T-cell (primary cell): ENCODE data around the gene IKZF3. TPM values are rescaled to one million over a fixed set of nuclear protein-coding genes. Genes with fewer than 3 reads are reported as not detected.
"Not testable (repeated sequence)": the region's sequence is repeated elsewhere in the genome, so short reads cannot be mapped to it uniquely, and the experiment has no call there.

Experiments used
- ATAC-seq, 4 experiments: fragments of 200-7000 bp in 3 of 4; fragments of 150-1000 bp in 1 of 4; cut with Tn5 transposase; replicated peaks in 1 of 4; 1 replicate in 3 of 4; 2 replicates in 1 of 4; pipeline ENCODE4 v1.10.0; 2021; ENCODE audit warnings: moderate library complexity in 3 of 4, mild to moderate bottlenecking in 2 of 4, moderate number of reproducible peaks in 1 of 4
- CTCF ChIA-PET, 2 donors: fragments of 300-600 bp; sonication (Branson Sonifier 250); formaldehyde crosslinking; loops; one replicate each; lab custom pipeline; 2022; ENCODE audit warnings: antibody characterized with exemption in 2 of 2; lab: Charles Lee
- POLR2A ChIA-PET, 2 donors: fragments of 300-600 bp; sonication (Branson Sonifier 250); formaldehyde crosslinking; loops; one replicate each; lab custom pipeline; 2022; ENCODE audit warnings: antibody characterized with exemption in 2 of 2; lab: Charles Lee
- DNase-seq, 35 experiments: peaks; one replicate each; pipeline versions ENCODE4 v3.0.0 to v3.0.0-alpha.2; 2013 to 2023
- H3K27ac ChIP-seq: one replicate; pipeline ENCODE4 v1.5.1; 2013; ENCODE audit warnings: low read length
- H3K27me3 ChIP-seq, 2 experiments: replicated peaks in 1 of 2; 1 replicate in 1 of 2; 2 replicates in 1 of 2; pipeline versions ENCODE4 v1.6.1 to v1.7.0; 2013; ENCODE audit warnings: low read length in 1 of 2, mixed read lengths in 1 of 2; ENCODE audit not compliant: control insufficient read depth in 2 of 2, insufficient read depth in 2 of 2; ENCODE audit errors: extremely low read depth in 1 of 2
- H3K36me3 ChIP-seq, 2 donors: 1 replicate in 1 of 2; 2 replicates in 1 of 2; pipeline versions ENCODE4 v1.6.1 to v1.7.0; 2013; ENCODE audit warnings: low read length in 1 of 2; ENCODE audit not compliant: control insufficient read depth in 2 of 2, insufficient read depth in 1 of 2; ENCODE audit errors: extremely low read depth in 1 of 2
- H3K4me1 ChIP-seq, 2 experiments: 1 replicate in 1 of 2; 2 replicates in 1 of 2; pipeline versions ENCODE4 v1.6.1 to v1.7.0; 2013; ENCODE audit warnings: low read length in 2 of 2, mixed read lengths in 1 of 2; ENCODE audit not compliant: insufficient read depth in 2 of 2, control insufficient read depth in 1 of 2; ENCODE audit errors: extremely low read depth in 1 of 2
- H3K4me3 ChIP-seq, 2 donors: 1 replicate in 1 of 2; 2 replicates in 1 of 2; pipeline versions ENCODE4 v1.5.1 to v1.7.0; 2013; ENCODE audit warnings: mild to moderate bottlenecking in 2 of 2, low read length in 1 of 2, moderate library complexity in 1 of 2; ENCODE audit not compliant: control insufficient read depth in 1 of 2; ENCODE audit errors: extremely low read depth in 1 of 2
- H3K9me3 ChIP-seq: 2 replicates; pipeline ENCODE4 v1.7.0; 2013
- H3K27ac Mint-ChIP-seq, 2 donors: one replicate each; pipeline ENCODE4 v1.8.0; 2020 to 2021; ENCODE audit warnings: mild to moderate bottlenecking in 2 of 2, mixed read lengths in 2 of 2
- H3K27me3 Mint-ChIP-seq, 2 donors: one replicate each; pipeline ENCODE4 v1.8.0; 2021 to 2022; ENCODE audit warnings: mixed read lengths in 2 of 2
- H3K36me3 Mint-ChIP-seq: one replicate; pipeline ENCODE4 v1.8.0; 2021; ENCODE audit warnings: mixed read lengths
- H3K4me1 Mint-ChIP-seq, 3 donors: one replicate each; pipeline ENCODE4 v1.8.0; 2020 to 2022; ENCODE audit warnings: mixed read lengths in 3 of 3, mild to moderate bottlenecking in 1 of 3
- H3K4me3 Mint-ChIP-seq, 3 donors: one replicate each; pipeline ENCODE4 v1.8.0; 2020 to 2022; ENCODE audit warnings: mild to moderate bottlenecking in 3 of 3, mixed read lengths in 3 of 3, moderate library complexity in 3 of 3
- H3K9me3 Mint-ChIP-seq, 3 donors: one replicate each; pipeline ENCODE4 v1.8.0; 2020 to 2022; ENCODE audit warnings: mixed read lengths in 3 of 3
- WGBS: methylation state at CpG from one replicate; pipeline ENCODE4 v1.1.5; 2013; ENCODE audit warnings: missing lambda C conversion rate; ENCODE audit not compliant: insufficient coverage; 5-methylcytosine and 5-hydroxymethylcytosine counted together
- total RNA-seq, 35 experiments: library from RNA in 6 of 35; stranded (reverse) in 6 of 35; fragments of 120-200 nt in 1 of 35; gene quantifications; one replicate each; pipeline versions ENCODE4 v1.2.1 to v1.2.4 and lab custom pipeline; 2013 to 2026

IKZF3 gene
- total RNA-seq, 5 donors from 2014 or later (not counting 1 experiment from before 2014, with no cell fraction given): 78.1 to 112 (median 108) TPM

- H3K27ac ChIP-seq, H3K27me3 Mint-ChIP-seq, H3K27me3 ChIP-seq, H3K27ac Mint-ChIP-seq, CTCF ChIA-PET, H3K36me3 Mint-ChIP-seq, ATAC-seq, POLR2A ChIA-PET, H3K9me3 Mint-ChIP-seq, H3K4me3 Mint-ChIP-seq, DNase-seq, H3K4me3 ChIP-seq, H3K9me3 ChIP-seq: not testable (repeated sequence)
- H3K4me1 ChIP-seq: peaks cover 4 to 29% of the 10 kb centered on the region in 2 experiments
- H3K4me1 Mint-ChIP-seq: peaks cover 15 to 21% (median 19%) of the 10 kb centered on the region in 3 donors
- WGBS: no CpG with 5 or more reads among the region's 1 CpG
- H3K36me3 ChIP-seq: peaks cover 10 to 24% of the 10 kb centered on the region in 2 donors
These were observed 138.2 kb downstream of the IKZF3 start for GRCh38 chr17:39725923-39726322.

- H3K27ac ChIP-seq: no peak overlapping the region
- no peaks in the 10 kb centered on the region for H3K27me3 ChIP-seq
- DNase-seq (no peak), ATAC-seq (no peak)
- peak overlapping the region in 1 of 2 donors; percentile 52 for H3K27ac Mint-ChIP-seq
- H3K36me3 ChIP-seq: peaks cover 10 to 24% of the 10 kb centered on the region in 2 donors
- H3K36me3 Mint-ChIP-seq: peaks cover 8% of the 10 kb centered on the region
- H3K9me3 Mint-ChIP-seq: no peaks in the 10 kb centered on the region
- peaks cover 4 to 19% of the 10 kb centered on the region in 2 experiments for H3K4me1 ChIP-seq
- no peak overlapping the region for H3K4me3 Mint-ChIP-seq
- no peaks in the 10 kb centered on the region for H3K27me3 Mint-ChIP-seq
- H3K9me3 ChIP-seq: no peaks in the 10 kb centered on the region
- peaks cover 13 to 17% (median 16%) of the 10 kb centered on the region in 3 donors for H3K4me1 Mint-ChIP-seq
- WGBS: 97% methylated on average over 13 of the region's 13 CpGs
- ChIA-PET POLR2A (no interaction called here), CTCF (no interaction called here)
- no peak overlapping the region for H3K4me3 ChIP-seq
These were observed 139.4 kb downstream of the IKZF3 start for GRCh38 chr17:39724731-39725130.

- ATAC-seq (peak in 1 of 4 experiments; percentile 40), DNase-seq (no peak)
- no peaks in the 10 kb centered on the region for H3K27me3 Mint-ChIP-seq
- H3K27ac Mint-ChIP-seq: no peak overlapping the region
- Histone ChIP-seq H3K4me1 (peaks cover 0 to 8% of the 10 kb centered on the region in 2 experiments), H3K27me3 (no peaks in the 10 kb centered on the region), H3K27ac (no peak overlapping the region), H3K9me3 (no peaks in the 10 kb centered on the region), H3K4me3 (no peak overlapping the region), H3K36me3 (peaks cover 7 to 10% of the 10 kb centered on the region in 2 donors)
- ChIA-PET POLR2A (no interaction called here), CTCF (no interaction called here)
- H3K36me3 Mint-ChIP-seq: peaks cover 3% of the 10 kb centered on the region
- no peak overlapping the region for H3K4me3 Mint-ChIP-seq
- WGBS: 89% methylated on average over 12 of the region's 34 CpGs
- H3K9me3 Mint-ChIP-seq: no peaks in the 10 kb centered on the region
- H3K4me1 Mint-ChIP-seq: peaks cover 0 to 3% (median 2%) of the 10 kb centered on the region in 3 donors
These were observed 140.9 kb downstream of the IKZF3 start for GRCh38 chr17:39722965-39723848.

- CTCF ChIA-PET: no interaction called here
- Histone ChIP-seq H3K27ac (no peak overlapping the region), H3K27me3 (no peaks in the 10 kb centered on the region), H3K4me1 (no peaks in the 10 kb centered on the region), H3K4me3 (no peak overlapping the region), H3K36me3 (peaks cover under 1 to 6% of the 10 kb centered on the region in 2 donors), H3K9me3 (no peaks in the 10 kb centered on the region)
- ATAC-seq: no peak
- H3K9me3 Mint-ChIP-seq: no peaks in the 10 kb centered on the region
- H3K4me3 Mint-ChIP-seq: no peak overlapping the region
- no peaks in the 10 kb centered on the region for H3K27me3 Mint-ChIP-seq
- H3K36me3 Mint-ChIP-seq: peaks cover 2% of the 10 kb centered on the region
- POLR2A ChIA-PET: no interaction called here
- 83% methylated on average over 2 of the region's 6 CpGs for WGBS
- H3K27ac Mint-ChIP-seq: no peak overlapping the region
- no peak for DNase-seq
- H3K4me1 Mint-ChIP-seq: peaks cover 0 to 3% (median 0%) of the 10 kb centered on the region in 3 donors
These were observed 142.0 kb downstream of the IKZF3 start for GRCh38 chr17:39722104-39722503.

- Mint-ChIP-seq H3K36me3 (no peaks in the 10 kb centered on the region), H3K9me3 (no peaks in the 10 kb centered on the region), H3K27ac (no peak overlapping the region), H3K27me3 (no peaks in the 10 kb centered on the region), H3K4me3 (no peak overlapping the region), H3K4me1 (no peaks in the 10 kb centered on the region)
- CTCF ChIA-PET: no interaction called here
- POLR2A ChIA-PET: no interaction called here
- DNase-seq (no peak), ATAC-seq (no peak)
- WGBS: 52% methylated on average over 2 of the region's 7 CpGs
- Histone ChIP-seq H3K9me3 (no peaks in the 10 kb centered on the region), H3K4me1 (no peaks in the 10 kb centered on the region), H3K27me3 (no peaks in the 10 kb centered on the region), H3K36me3 (no peaks in the 10 kb centered on the region), H3K27ac (no peak overlapping the region), H3K4me3 (no peak overlapping the region)
These were observed 144.4 kb downstream of the IKZF3 start for GRCh38 chr17:39719563-39720355.

- Mint-ChIP-seq H3K4me3 (no peak overlapping the region), H3K27me3 (no peaks in the 10 kb centered on the region), H3K9me3 (no peaks in the 10 kb centered on the region), H3K36me3 (no peaks in the 10 kb centered on the region), H3K4me1 (no peaks in the 10 kb centered on the region), H3K27ac (no peak overlapping the region)
- H3K9me3 ChIP-seq: no peaks in the 10 kb centered on the region
- 100% methylated on average over 3 of the region's 6 CpGs for WGBS
- no peaks in the 10 kb centered on the region for H3K4me1 ChIP-seq
- no peak for ATAC-seq
- H3K36me3 ChIP-seq: no peaks in the 10 kb centered on the region
- H3K27ac ChIP-seq: no peak overlapping the region
- DNase-seq: no peak
- ChIA-PET CTCF (no interaction called here), POLR2A (no interaction called here)
- no peaks in the 10 kb centered on the region for H3K27me3 ChIP-seq
- no peak overlapping the region for H3K4me3 ChIP-seq
These were observed 146.5 kb downstream of the IKZF3 start for GRCh38 chr17:39717660-39718059.
